ENCODE data around the gene EIPR1.
A peak's percentile ranks its signal among the peaks of the same experiment; 100 is the strongest.

The EIPR1 gene

DNA sequence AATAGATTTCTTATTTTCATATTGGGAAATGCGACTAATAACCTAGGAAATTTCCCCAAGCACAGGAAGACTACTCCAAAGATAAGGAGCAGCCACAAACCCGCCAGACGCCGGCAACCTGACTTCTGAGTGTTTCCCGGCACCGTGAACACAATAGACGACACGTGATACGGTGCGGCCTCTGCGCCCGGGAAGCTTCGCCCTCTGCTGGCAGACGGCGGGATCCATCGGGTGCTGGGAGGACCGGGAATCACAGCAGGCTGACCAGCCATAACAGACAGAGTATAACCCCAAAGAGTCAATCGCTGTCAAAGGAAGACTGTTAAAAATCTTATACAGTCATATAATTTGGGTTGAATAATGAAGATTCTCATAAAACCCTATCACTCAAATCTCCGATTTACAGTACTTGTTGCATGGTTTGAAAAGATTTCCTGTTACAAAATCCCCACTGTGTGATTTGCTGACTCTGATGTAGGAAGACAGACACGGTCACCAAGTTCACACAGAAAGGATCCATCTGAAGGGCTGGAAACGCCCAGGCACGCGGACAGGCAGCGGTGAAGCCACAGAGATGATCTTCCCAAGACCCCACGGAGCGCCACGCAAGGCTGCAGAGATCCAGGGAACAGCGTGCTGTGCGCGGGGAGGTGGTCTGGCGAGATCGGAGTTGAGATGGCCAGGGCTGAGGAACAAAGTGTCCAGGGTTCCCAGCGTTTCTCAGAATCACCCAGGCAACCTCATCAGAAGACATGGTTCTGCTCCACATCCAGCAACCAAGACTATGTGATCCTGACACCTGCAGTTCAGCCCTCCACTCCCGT lies 73.8 kb downstream of the EIPR1 start:
- DNase-seq (ENCODE audit: low read depth): peak; percentile 55

DNA sequence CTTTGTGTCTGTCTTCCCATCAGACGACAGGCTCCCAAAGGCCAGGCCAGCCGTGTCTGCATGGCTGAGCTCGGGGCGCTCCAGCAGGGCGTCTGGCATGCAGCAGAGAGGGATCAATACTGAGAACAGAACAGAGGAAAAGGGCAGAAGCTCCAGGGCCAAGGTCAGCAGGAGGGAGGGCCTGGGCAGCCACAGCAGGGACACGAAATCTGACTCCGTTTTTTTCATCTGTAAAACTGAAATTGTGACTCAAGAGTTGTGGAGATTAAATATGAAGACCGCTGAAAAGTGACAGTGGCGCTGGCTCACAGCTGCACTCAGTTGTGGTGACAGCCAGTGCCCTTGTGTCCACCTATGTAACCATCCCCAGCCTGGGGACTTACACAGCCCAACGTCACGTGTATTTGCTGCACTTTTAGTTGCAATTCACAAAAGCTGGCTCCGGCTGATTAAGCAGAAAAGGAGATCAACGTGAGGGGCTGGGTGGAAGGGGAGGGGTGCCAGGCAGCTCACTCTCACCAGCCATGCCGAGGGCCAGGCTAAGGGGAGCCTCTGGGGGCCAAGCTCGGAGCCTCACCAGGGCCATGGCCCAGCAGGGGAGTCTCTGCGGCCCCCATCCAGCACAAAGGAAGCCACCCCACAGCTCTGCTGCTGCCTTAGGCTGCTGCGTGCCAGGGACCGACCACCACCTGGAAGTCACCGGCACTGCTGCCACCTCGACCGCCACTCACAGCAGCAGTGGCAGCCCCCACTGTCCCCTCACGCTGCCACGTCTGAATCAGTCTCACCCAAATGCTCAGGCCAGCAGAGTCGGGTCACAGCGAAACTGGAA lies 74.7 kb downstream of the EIPR1 start:
- DNase-seq (ENCODE audit: low read depth): no peak

DNA sequence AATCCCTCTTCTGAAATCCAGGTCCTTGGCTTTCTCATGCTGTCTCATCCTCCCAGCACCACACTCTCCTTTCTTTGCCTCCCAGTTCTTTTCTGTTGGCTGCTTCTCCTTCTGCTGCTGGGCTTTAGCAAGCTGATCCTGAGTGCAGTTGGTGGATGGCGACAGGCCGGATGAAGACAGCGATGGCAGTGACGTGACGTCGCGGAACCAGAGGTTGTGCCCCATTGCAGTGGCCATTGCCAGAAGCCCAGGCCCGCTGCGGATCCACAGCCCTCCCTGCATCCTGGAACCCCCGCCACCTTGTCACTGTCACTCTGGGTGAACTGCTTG lies 75.2 kb downstream of the EIPR1 start:
- no peak for DNase-seq (ENCODE audit: low read depth)

DNA sequence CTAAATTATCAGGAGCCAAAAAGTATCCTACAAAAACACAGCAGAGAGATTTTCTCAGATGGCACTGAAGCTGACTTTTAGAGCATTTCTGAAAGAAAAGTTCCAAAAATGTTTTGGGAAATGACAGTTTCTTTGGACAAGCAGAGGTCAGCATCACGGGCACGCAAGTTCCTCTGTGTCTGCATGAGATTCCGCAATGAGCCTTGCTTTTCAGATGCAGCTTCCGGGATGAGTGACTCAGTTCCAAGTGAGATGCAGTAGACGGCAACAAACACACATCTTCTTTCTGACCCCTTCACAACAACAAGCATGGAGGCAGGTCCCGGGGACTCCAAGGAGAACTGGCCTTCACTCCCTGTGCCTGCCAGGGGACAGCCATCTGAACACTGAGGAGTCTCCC lies 76.6 kb downstream of the EIPR1 start:
- DNase-seq (ENCODE audit: low read depth): no peak

DNA sequence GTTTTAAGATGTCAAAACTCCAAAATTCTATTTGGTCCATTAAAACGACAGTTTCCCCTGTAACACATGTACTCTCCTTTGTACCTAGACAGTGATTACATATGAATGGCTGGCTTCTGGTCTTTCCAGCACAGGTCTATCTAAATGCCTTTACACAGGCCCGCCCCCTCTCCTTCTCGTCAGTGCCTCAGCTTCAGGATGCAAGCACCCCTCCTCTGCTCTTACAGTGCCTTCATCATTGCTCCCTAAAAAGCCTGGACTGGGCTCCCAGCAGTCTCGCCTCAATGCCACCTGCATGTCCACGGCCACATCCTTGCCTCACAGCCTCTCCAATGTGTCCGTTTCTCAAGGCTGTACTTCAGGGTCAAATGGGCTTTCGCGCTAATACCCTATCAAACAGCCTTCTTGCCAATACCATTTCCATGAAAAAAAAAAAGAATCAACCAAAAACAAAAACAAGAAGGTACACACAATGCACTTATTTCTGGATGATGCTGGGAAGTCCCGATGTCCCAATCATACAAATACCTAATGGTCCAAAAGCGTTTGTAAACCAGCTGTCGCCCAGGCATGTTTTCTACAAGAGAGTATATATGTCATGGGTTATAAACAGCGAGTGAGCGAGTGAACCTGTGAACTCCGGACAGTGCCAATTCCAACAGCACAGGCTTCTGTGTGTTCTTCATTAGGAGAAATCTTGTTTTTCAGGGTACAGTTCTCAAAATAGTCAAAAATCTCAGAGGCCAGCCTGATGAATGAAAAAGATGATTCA lies 77.2 kb downstream of the EIPR1 start:
- DNase-seq (ENCODE audit: low read depth): no peak

DNA sequence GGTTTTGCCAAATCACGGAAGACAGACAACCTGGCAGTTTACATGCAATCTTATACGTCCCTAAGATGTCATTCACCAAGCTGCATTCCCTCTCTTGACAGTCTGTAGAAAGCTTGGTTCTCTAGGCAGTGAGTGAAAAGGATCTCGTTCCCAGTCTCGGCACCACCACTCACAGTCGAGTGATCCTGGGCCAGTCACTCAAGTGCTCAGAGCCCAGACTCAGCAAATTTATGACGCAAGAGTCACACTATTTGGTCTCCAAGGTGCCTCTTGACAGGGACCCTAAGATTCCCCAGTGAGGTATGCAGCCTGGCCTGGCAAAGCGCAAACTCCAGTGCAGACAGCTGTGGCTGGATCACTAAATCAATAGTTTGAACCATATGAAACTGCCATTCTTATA lies 77.9 kb downstream of the EIPR1 start:
- DNase-seq (ENCODE audit: low read depth): no peak

DNA sequence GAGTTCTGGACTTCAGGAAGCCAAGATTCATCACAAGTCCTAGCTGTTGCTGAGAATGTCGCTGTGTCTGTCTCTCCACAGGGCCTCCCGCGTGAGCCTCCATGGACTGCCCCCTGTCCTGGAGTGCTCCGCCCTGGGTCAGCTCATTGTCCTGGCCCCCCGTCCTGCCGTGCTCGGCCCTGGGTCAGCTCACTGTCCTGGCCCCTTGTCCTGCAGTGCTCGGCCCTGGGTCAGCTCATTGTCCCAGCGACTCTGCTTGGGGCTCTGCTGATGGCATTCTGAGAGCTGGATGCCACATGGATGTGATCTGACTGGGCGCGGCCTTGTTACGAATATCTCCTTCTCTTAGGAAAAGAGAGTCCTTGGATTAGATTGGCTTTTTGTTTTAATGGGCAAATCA lies 78.5 kb downstream of the EIPR1 start:
- no peak for DNase-seq (ENCODE audit: low read depth)

DNA sequence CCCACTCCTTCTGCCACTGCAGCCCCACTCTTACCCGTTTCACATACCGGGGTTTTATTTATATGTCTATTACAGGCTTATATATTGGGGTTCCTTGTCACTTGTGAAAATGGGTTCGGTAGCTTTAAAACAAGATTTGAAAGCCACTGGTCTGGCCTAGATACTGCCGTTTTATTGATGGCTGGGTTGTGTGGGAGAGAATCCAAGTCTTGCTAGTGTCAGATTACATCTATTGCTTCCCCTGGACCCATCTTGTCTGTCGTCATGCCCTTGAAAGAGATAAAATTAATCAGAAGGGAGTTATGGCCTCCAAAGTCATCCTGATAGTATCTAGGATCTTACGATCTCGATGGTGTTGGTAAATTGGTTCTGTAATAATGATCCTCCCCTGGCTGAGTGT lies 79.4 kb downstream of the EIPR1 start:
- DNase-seq (ENCODE audit: low read depth): no peak

DNA sequence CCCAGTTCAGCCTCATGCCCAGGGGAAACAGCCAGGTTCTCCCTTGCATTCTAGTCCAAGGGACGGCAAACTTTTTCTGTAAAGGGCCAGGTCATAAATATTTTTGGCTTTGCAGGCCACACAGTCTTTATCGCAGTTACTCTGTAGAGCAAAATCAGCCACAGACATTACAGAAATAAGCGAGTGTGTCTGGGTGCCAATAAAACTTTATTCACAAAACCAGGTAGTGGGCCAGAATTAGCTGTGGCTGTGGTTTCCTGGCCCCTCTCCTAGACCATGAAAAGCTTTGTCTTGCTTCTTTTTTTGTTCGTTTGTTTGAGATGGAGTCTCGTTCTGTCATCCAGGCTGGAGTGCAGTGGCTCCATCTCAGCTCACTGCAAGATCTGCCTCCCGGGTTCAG lies 80.1 kb downstream of the EIPR1 start:
- DNase-seq (ENCODE audit: low read depth): no peak

DNA sequence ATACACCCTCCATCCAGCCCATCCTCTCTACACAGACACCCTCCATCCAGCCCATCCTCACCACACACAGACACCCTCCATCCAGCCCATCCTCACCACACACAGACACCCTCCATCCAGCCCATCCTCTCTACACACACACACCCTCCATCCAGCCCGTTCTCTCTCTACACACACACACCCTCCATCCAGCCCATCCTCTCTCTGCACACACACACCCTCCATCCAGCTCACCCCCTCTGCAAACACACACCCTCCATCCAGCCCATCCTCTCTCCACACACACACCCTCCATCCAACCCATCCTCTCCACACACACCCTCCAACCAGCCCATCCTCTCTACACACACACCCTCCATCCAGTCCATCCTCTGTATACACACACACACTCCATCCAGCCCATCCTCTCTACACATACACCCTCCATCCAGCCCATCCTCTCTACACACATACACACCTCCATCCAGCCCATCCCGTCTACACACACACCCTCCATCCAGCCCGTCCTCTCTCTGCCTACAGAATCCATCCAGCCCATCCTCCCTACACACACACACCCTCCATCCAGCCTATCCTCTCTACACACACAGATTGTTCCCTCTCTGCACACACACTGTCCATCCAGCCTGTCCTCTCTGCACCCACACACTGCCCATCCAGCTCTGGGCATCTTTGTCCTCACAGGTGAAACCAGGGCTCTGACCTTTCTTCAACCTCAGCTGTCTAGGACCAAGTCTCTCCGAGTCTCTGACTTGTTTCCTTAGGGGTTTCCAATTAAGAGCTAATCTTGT lies 81.2 kb downstream of the EIPR1 start:
- no peak for DNase-seq (ENCODE audit: low read depth)

DNA sequence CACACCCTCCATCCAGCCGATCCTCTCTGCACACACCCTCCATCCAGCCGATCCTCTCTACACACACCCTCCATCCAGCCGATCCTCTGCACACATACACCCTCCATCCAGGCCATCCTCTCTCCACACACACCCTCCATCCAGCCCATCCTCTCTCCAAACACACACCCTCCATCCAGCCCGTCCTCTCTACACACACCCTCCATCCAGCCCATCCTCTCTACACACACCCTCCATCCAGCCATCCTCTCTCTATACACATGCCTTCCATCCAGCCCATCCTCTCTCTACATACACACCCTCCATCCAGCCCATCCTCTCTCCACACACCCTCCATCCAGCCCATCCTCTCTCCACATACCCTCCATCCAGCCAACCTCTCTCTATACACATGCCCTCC lies 83.1 kb downstream of the EIPR1 start:
- DNase-seq (ENCODE audit: low read depth): no peak

DNA sequence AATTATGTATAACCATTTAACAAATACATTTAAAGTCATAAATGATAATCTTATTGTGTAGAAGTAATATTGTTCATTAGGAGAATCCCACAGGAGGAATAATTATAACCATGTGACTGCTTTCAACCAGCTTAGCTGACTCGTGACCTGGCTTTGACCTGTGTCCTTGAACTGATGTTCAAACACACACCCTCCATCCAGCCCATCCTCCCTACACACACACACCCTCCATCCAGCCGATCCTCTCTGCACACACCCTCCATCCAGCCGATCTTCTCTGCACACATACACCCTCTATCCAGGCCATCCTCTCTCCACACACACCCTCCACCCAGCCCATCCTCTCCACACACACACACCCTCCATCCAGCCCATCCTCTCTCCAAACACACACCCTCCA lies 83.5 kb downstream of the EIPR1 start:
- DNase-seq (ENCODE audit: low read depth): no peak

DNA sequence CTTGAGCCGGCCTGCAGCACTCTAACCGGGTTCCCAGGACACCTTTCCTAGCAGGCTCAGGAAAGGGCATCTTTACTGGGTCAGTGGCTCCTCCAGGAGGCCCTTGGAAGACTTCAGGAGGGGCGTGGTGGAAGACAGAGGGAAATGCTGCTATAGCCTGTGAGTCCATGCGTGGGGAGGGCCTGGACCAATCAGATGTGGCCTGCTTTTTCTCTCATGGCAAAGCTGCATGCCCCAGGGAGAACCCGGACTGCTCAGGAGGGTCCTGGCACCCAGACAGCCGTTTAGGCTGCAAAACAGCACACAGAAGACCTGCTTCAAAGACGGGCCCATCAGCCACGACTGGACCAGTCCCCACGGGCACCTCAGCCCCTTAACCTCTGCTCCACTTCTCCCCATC lies 84.4 kb downstream of the EIPR1 start:
- DNase-seq (ENCODE audit: low read depth): no peak

DNA sequence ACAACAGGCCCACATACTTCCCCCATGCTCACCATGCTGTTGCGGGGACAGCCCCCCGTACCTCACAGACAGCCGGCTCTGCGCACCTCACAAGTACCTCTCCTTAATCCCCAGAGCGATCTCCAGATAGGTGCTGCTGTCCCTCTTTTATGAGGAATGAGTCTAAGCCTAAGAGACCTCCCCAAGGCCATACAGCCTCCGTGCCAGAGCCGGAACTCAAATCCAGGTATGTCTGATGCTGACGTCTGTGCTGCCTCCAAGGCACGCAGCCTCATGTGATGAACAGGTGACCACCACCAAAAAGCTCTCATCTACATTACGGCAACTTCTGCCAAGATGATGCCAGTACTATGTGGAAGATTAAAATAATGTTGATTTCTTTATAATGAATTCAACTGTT lies 85.2 kb downstream of the EIPR1 start:
- DNase-seq (ENCODE audit: low read depth): no peak

DNA sequence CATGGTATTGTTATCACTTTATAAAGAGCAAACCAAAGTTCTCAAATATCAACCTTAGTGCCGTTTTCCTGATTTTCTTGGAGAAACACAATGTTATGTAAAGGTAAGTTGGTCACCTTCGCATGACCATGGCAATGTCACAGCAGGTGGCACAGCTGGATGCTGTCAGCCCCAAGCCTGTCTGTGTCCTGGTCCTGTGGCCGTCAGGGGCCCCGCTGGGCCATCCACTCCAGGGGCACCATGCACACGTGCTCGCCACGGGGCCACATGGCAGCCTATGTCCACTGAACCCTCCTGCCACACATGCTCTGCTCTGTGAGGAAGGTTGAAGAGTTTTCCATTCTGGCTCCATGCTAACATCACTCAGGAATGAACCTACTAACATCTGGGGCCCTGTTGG lies 85.9 kb downstream of the EIPR1 start:
- no peak for DNase-seq (ENCODE audit: low read depth)

DNA sequence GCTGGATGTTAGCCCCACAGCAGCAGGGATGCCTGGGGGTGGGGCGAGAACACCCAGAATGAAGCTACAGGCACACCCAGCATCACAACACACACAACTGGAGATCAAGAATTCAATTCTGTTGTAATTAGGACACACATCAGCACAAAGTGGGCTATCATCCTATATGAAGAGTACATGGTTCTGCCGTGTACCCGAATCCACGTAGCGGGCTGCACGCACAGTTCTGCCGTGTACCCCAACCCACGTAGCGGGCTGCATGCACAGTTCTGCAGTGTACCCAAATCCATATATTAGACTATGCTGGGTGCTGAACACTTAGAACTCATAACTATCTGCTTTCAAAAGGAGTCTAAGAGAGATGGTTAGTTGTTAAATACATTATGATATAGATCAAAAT lies 86.5 kb downstream of the EIPR1 start:
- DNase-seq (ENCODE audit: low read depth): no peak

DNA sequence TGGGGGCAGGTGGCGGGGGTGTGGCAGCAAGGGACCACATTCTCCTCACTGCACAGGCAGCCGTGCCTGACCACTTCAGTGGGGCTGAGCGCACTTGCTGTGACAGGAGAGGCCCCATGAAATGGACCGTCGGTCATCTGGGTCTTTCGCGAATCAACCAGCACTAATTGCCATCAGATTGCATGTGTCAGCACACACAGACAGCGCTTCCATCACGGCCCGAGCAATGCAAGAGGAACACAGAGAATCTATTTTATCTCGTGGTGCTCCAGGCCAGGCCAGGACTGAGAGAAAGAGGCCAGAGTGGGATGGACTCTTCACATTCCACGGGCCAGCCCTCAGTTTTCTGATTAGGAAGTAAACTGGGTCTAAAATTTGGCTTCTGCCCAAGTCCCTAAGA lies 87.0 kb downstream of the EIPR1 start:
- no peak for DNase-seq (ENCODE audit: low read depth)

DNA sequence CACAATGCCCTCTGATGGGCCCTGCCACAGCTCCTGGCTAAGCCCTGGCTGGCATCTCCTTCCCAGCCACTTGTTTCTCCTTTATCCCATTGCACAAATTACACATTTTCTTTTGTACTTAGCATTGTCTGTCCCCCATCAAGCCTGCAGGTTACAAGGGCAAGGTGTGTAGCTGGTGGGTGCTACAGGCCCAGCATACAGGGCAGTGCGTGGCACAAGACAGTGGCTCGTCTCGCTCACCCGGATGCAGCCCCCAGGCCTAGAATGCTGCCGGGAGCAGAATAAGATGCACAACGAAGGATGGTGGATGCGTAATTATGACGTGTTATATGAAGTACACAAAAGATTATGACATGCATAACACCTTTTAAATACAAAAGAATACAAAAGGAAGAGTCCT lies 87.6 kb downstream of the EIPR1 start:
- no peak for DNase-seq (ENCODE audit: low read depth)

DNA sequence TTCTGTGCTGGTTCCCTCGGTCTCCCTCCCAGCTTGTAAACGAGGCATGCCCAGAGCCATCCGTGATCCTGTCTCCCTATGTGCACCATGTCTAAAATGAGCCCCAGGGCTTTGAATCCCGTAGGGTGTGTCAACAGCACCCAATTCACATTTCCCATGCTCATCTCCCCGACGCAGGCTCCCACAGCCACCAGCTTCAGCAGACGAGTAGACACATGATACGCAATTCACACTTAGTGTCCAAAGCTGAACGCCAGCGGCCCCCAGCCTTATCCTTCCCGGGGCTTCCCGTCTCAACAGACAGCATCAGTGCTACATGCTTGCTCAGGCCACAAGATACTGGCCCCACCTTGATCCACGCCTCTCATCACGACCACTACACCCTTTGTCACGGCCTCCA lies 88.1 kb downstream of the EIPR1 start:
- no peak for DNase-seq (ENCODE audit: low read depth)

DNA sequence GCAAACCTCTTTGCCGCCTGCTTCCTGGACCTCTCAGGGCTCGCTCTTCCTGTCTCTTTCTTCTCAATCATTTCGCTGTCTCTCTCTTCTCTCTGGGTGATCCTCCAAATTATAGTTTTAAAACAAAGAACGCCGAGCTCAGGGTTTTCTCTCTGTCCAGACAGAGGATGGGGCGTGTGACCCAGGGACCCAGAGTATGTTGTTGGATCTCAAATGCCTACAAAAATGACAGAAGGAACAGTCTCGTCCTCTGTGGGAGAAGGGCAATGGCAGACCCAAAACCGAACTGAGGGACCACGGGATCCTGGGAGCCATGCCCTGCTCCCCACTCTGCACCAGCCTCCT lies 88.5 kb downstream of the EIPR1 start:
- DNase-seq (ENCODE audit: low read depth): no peak

DNA sequence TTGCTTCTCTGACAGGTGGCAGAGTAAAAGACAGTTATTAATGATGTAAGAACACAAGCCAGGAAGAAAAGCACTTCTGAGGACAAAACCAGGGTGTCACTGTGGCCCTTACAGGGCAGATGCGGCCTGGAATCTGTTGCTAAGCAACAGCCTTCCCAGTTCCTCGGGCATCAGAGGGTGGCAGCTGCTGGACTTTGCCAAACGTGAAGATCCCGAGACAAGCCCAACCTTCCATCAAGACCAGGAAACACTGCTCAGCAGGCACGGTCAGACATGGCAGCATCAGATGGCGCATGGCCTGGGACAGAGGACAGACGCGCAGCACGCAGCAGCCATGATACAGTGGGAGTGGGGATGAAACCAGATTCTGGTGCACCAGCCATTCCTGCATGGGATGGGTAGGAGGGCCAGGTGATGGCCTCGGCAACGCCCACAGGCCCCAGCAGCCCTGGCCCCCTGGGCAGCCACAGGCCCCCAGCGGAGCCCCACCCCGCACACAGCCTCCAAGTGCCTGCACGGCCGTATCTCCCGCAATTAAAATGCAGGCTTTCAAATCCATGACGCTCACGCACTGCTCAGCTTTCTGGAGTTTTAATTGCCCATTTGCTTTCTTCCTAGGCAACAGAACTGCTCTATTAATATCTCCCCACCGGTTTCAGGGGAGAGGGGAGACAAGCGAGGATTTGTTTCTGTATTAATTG lies 89.0 kb downstream of the EIPR1 start:
- DNase-seq (ENCODE audit: low read depth): no peak

DNA sequence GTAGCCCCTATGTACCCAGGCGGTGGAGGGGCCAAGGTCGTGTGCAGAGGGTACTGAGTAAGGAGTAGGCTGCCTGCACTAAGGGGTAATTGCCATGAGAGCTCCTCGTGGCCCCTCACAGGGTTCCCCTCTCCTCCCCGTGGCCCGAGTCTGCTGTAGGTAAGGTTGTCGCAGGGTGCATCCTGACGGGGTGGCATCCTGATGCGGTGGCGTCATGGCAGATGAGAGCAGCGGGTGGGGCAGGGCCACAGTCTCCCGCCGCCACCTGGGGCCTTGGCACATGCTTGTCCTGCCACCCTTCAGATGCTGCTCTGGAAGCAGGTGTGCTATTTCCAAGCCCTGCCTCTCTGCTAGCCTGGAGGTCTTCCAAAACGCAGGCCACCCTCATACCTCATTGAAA lies 89.7 kb downstream of the EIPR1 start:
- DNase-seq (ENCODE audit: low read depth): no peak
